Measurements from ENCODE around the gene DAZ4.
"Not testable (repeated sequence)": the region's sequence is repeated elsewhere in the genome, so short reads cannot be mapped to it uniquely, and the experiment has no call there.

The DAZ4 gene, protein sequence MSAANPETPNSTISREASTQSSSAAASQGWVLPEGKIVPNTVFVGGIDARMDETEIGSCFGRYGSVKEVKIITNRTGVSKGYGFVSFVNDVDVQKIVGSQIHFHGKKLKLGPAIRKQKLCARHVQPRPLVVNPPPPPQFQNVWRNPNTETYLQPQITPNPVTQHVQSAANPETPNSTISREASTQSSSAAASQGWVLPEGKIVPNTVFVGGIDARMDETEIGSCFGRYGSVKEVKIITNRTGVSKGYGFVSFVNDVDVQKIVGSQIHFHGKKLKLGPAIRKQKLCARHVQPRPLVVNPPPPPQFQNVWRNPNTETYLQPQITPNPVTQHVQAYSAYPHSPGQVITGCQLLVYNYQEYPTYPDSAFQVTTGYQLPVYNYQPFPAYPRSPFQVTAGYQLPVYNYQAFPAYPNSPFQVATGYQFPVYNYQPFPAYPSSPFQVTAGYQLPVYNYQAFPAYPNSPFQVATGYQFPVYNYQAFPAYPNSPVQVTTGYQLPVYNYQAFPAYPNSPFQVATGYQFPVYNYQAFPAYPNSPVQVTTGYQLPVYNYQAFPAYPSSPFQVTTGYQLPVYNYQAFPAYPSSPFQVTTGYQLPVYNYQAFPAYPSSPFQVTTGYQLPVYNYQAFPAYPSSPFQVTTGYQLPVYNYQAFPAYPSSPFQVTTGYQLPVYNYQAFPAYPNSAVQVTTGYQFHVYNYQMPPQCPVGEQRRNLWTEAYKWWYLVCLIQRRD

DNA sequence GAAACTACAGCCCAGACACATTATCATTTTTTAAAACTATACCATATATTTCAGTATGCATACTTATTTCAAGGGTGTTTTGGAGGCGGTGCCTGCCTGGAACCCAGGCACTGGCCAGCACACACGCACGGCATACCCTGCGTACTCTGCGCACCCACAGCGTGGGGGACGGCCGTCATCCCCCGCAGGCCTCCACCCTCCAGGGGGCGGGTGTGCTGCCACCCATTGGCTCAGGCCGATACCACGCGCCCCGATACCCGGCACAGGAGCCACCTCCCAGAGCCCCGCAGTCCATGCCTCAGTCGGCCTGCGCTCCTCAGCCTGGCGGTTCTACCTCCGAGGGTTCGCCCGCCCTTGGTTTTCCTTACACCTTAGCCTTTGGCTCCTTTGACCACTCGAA lies at the start of gene DAZ4:
TSS of gene DAZ4 (plus strand) at position 301 of the 400 bp plus-strand sequence. CDS start 208 bp downstream, outside the sequence.
- not testable (repeated sequence) for DNase-seq (ENCODE audit: low spot score)

DNA sequence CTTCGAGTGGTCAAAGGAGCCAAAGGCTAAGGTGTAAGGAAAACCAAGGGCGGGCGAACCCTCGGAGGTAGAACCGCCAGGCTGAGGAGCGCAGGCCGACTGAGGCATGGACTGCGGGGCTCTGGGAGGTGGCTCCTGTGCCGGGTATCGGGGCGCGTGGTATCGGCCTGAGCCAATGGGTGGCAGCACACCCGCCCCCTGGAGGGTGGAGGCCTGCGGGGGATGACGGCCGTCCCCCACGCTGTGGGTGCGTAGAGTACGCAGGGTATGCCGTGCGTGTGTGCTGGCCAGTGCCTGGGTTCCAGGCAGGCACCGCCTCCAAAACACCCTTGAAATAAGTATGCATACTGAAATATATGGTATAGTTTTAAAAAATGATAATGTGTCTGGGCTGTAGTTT lies 20.4 kb upstream of the DAZ4 start, which contains the start of gene DAZ3:
TSS of gene DAZ3 (minus strand) at position 101 of the 400 bp plus-strand sequence. CDS start 208 bp downstream, outside the sequence.
- not testable (repeated sequence) for DNase-seq (ENCODE audit: low spot score)

DNA sequence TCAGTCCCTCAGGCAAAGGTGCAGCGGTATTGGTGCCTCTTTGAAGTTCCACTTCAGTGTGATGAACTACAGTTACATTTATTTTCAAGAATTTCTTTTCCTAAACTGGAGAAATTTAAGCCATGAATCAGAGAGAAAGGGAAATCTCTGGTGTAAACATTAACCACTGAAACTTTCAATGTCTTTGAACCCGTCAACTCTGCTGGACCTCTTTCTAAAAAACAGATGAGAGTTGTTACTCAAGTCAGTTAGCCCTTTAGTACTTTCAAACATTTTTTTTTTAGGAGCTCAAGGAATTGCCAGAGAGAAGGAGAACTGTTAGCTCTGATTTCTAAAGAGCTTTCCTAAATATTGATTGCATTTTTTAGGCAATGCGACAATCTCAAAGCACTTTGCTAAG lies 11.9 kb upstream of the DAZ4 start:
- not testable (repeated sequence) for DNase-seq (ENCODE audit: low spot score)

DNA sequence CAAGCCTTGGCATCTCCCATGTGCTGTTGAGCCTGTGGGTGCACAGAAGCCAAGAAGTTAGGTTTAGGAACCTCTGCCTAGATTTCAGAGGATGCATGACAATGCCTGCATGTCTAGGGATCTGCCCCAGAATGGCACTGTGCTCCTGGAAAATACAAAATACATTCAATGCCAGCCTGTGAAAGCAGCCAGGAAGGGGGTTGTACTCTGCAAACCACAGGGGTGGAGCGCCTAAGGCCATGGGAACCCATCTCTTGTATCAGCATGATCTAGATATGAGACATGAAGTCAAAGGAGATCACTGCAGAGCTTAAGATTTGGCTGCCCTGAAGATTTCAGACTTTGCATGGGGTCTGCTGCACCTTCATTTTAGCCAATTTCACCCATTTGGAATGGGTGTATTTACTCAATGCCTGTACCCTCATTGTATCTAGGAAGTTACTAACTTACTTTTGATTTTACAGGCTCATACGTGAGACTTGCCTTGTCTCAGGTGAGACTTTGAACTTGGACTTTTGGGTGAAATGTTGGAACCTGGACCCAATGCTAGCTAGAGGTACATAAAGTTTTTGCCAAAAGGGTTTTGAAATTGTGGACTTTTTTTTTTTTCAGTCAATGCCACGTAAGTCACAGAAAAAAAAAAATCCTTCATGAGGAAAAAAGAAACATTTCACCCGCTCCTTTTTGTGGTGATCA lies 9.4 kb upstream of the DAZ4 start:
- not testable (repeated sequence) for DNase-seq (ENCODE audit: low spot score)

DNA sequence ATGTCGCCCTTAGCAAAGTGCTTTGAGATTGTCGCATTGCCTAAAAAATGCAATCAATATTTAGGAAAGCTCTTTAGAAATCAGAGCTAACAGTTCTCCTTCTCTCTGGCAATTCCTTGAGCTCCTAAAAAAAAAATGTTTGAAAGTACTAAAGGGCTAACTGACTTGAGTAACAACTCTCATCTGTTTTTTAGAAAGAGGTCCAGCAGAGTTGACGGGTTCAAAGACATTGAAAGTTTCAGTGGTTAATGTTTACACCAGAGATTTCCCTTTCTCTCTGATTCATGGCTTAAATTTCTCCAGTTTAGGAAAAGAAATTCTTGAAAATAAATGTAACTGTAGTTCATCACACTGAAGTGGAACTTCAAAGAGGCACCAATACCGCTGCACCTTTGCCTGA lies 8.7 kb upstream of the DAZ4 start:
- not testable (repeated sequence) for DNase-seq (ENCODE audit: low spot score)

Measured in Ammon's horn (tissue), 1 donor.